Stimulated activated naive CD4-positive, alpha-beta T cell (primary cell): ENCODE results near the gene TP73.

Source experiments
- DNase-seq, 6 experiments: peaks; one replicate each; lab custom pipeline; 2025; lab: John Stamatoyannopoulos, UW

TP73 gene

GRCh38 chr1:3780901-3781300, 128.6 kb downstream of the TP73 start:
- no peak for DNase-seq

GRCh38 chr1:3783651-3784474, 131.5 kb downstream of the TP73 start:
- no peak for DNase-seq

GRCh38 chr1:3785045-3785444, 132.7 kb downstream of the TP73 start:
- no peak for DNase-seq

GRCh38 chr1:3785456-3786157, 133.3 kb downstream of the TP73 start:
- no peak for DNase-seq
